ENCODE results near the gene RIMKLB. TPM values are rescaled to one million over a fixed set of nuclear protein-coding genes. Genes with fewer than 3 reads are reported as not detected.

Gene RIMKLB
- polyA plus RNA-seq, 3 donors from 2014 or later, result 0.13 to 4.1 (median 1.6) TPM

DNA sequence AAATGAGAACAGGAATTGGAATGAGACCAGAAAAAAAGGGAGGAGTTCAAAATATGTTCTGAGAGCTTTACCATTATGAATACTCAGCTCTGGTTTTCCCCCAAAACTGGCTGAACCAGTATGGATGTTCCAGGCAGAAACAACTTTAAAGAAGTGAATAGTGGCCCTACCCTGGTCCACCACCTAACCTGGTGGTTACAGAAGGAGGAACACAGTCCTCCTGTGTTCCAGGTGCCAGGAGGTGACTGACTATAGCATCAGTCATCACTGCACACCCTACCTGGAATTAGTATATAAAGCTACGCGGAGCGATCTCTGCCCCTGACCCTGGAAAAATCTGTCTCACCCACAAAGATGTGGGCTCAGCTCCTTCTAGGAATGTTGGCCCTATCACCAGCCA is 124.5 kb downstream of the RIMKLB start, which contains the start of gene A2ML1:
TSS of gene A2ML1 (plus strand) at position 324 of the 400 bp plus-strand sequence. CDS start at position 355, 31 bp downstream.
- no peaks in the 10 kb centered on the region for H3K4me1 Mint-ChIP-seq
- H3K27me3 Mint-ChIP-seq (ENCODE audit: low read depth in 3 of 3), result peaks cover 0 to 14% (median 2%) of the 10 kb centered on the region in 3 donors
- H3K36me3 Mint-ChIP-seq, result no peaks in the 10 kb centered on the region
- DNase-seq, result no peak
- no peak within 1 kb of the TSS for H3K27ac Mint-ChIP-seq
- peaks cover 0 to 1% (median 0%) of the 10 kb centered on the region in 6 donors for H3K9me3 Mint-ChIP-seq
- no peak within 1 kb of the TSS for H3K4me3 Mint-ChIP-seq

DNA sequence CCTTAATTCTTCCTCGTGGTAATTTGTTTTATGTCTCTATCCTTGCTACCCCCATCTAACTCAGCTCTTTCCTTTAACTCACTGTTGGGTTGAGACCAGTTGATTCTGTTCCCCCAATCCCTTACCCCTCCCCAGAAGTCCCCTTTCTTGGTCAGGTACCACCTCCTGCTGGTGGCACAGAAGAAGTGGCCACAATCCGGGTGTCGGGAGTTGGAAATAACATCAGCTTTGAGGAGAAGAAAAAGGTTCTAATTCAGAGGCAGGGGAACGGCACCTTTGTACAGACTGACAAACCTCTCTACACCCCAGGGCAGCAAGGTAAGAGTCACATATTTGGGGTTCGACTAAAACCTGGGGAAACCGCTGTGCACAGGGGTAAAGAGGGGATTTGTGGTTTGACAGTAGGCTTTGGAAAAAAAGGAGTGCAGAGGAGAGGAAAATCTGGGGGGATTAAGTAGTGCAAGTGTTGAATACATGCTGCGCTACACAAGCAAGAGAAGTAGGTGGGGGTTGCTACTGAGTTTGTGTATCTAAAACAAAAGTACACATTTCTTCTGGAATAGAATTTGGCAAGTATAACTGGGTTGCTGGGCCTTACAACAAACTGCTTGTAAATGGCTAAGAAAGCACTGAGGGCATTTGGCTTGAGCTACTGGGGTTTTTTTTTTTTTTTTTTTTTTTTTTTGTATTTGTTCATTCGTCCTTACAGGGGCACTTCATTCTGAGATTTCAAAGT is 125.9 kb downstream of the RIMKLB start:
- H3K9me3 Mint-ChIP-seq, result peaks cover 0 to 1% (median 0%) of the 10 kb centered on the region in 6 donors
- H3K4me1 Mint-ChIP-seq, result no peaks in the 10 kb centered on the region
- no peak overlapping the region for H3K27ac Mint-ChIP-seq
- no peak for DNase-seq
- H3K4me3 Mint-ChIP-seq, result no peak overlapping the region
- H3K27me3 Mint-ChIP-seq (ENCODE audit: low read depth in 3 of 3), result peaks cover 0 to 17% (median 2%) of the 10 kb centered on the region in 3 donors
- H3K36me3 Mint-ChIP-seq, result no peaks in the 10 kb centered on the region

DNA sequence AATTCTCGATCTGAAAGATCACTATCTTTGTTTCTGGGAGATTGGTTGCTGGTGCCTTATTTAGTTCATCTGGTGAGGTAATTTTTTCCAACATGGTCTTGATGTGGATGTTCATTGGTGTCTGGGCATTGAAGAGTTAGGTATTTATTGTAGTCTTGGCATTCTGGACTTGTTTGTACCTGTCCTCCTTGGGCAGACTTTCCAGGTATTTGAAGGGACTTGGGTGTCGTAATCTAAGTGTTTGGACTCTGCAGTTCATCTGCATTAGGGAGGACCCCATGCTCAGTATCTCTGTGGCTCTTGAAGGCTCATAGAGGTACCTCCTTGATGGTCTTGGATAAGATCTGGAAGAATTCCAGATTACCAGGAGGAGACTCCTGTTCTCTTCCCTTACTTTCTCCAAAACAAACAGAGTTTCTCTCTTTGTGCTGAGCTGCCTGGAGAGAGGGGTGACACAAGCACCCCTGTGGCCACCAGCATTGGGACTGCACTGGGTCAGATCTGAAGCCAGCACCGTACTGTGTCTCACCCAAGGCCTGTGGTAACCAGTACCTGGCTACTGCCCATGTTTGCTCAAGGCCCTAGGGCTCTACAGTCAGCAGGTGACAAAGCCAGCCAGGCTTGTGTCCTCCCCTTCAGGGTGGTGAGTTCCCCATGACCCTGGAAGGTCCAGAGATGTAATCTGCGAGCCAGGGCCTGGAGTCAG is 129.9 kb downstream of the RIMKLB start:
- Mint-ChIP-seq H3K27ac (no peak overlapping the region), H3K9me3 (peaks cover 0 to 1% (median 0%) of the 10 kb centered on the region in 6 donors), H3K4me3 (no peak overlapping the region), H3K36me3 (no peaks in the 10 kb centered on the region), H3K4me1 (no peaks in the 10 kb centered on the region), H3K27me3 (ENCODE audit: low read depth in 3 of 3) (peaks cover 0 to 13% (median 2%) of the 10 kb centered on the region in 3 donors)
- no peak for DNase-seq

DNA sequence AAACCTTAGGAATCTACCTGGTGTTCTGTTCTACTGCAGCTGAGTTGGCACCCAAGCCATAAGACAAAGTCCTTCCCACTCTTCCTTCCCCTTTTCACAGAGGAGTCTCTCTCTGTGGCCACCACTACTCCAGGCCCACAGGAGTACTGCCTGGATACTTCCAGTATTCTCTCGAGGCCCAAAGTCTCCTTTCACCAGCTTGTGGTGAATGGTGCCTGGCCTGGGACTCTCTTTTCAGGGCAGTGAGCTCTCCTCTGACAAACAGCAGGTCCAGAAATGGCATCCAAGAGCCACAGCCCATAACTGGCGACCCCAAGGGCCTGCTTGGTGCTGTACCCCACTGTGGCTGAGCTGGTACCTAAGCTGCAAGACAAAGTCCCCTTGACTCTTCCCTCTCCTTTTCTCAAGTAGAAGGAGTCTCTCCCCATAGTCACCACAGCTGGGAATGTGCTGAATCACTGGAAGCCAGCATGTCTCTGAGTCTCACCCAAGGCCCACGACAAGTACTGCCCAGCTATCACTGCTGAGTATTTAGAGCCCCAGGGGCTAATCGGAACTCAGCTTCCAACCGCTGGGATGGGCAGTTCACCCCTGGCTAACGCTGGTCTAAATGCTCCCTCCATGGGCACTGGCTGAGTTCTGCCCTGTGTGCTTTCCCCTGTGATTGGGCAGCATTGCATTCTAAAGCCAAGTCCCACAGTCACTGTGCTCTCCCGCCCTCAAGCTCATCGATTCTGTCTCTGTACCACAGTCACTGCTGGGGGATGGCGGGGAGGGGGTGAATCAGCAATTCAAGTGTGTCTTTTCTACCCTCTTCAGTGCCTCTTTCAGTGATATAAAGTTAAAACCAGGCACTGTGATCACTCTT is 130.7 kb downstream of the RIMKLB start:
- no peaks in the 10 kb centered on the region for H3K36me3 Mint-ChIP-seq
- no peak for DNase-seq
- no peak overlapping the region for H3K27ac Mint-ChIP-seq
- no peak overlapping the region for H3K4me3 Mint-ChIP-seq
- no peaks in the 10 kb centered on the region for H3K4me1 Mint-ChIP-seq
- H3K9me3 Mint-ChIP-seq, result peaks cover 0 to 1% (median 0%) of the 10 kb centered on the region in 6 donors
- peaks cover 0 to 12% (median 2%) of the 10 kb centered on the region in 3 donors for H3K27me3 Mint-ChIP-seq (ENCODE audit: low read depth in 3 of 3)

DNA sequence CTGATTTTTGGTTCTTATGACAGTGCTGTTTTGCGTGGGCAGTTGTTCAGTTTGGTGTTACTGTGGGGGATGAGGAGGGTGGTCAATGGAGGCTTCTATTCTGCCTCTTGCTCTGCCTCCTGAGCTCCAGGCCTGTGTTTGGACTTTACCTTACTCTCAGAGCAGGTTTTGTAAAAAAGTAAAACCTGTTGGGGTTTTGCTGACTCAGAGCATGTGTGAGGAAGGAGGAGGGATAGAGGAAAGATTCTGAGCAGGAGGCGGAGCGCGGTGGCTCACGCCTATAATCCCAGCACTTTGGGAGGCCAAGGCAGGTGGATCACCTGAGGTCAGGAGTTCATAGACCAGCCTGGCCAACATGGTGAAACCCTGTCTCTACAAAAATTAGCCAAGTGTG is 131.3 kb downstream of the RIMKLB start:
- H3K27ac Mint-ChIP-seq, result no peak overlapping the region
- H3K9me3 Mint-ChIP-seq, result peaks cover 0 to 1% (median 0%) of the 10 kb centered on the region in 6 donors
- H3K4me1 Mint-ChIP-seq, result no peaks in the 10 kb centered on the region
- H3K27me3 Mint-ChIP-seq (ENCODE audit: low read depth in 3 of 3), result peaks cover 0 to 12% (median 2%) of the 10 kb centered on the region in 3 donors
- no peaks in the 10 kb centered on the region for H3K36me3 Mint-ChIP-seq
- DNase-seq, result no peak
- H3K4me3 Mint-ChIP-seq, result no peak overlapping the region

DNA sequence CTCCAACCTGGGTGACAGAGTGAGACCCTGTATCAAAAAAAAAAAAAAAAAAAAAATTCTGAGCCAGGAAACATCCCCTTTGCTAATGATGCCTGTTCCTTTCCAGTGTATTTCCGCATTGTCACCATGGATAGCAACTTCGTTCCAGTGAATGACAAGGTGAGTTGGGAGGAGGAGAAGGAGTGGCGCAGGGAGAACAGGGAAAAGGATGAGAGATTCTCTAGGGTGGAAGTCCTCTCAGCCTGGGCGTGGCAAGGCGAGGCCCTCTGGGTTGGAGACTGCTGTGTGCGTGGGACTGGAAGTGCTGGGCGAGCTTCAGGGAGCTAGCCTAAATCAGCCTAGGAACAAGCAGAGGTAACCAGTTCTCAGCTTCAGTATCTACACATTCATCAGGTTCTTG is 131.8 kb downstream of the RIMKLB start:
- Mint-ChIP-seq H3K27ac (no peak overlapping the region), H3K27me3 (ENCODE audit: low read depth in 3 of 3) (peaks cover 0 to 14% (median 2%) of the 10 kb centered on the region in 3 donors), H3K9me3 (peaks cover 0 to 1% (median 0%) of the 10 kb centered on the region in 6 donors), H3K36me3 (no peaks in the 10 kb centered on the region), H3K4me3 (no peak overlapping the region), H3K4me1 (no peaks in the 10 kb centered on the region)
- no peak for DNase-seq

DNA sequence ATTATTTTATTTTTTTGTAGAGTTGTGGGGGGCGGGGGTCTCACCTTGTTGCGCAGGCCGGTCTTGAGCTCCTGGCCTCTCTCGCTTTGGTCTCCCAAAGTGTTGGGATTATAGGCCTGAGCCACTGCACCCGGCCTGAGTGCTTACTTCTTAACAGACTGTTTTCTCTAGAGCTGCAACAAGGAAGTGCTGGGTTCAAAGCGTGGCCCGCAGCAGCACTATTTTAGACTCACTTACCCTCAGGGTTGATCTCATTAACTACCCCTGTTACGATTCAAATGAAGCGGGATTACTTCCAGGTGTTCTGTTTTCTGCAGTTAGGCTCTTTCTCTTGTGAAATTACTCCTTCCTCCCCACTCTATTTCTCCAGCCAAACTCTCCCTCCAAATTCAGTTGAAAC is 133.3 kb downstream of the RIMKLB start:
- DNase-seq, result no peak
- Mint-ChIP-seq H3K9me3 (peaks cover 0 to 1% (median 0%) of the 10 kb centered on the region in 6 donors), H3K27me3 (ENCODE audit: low read depth in 3 of 3) (peaks cover 2 to 10% (median 2%) of the 10 kb centered on the region in 3 donors), H3K4me1 (no peaks in the 10 kb centered on the region), H3K27ac (no peak overlapping the region), H3K36me3 (no peaks in the 10 kb centered on the region), H3K4me3 (no peak overlapping the region)

DNA sequence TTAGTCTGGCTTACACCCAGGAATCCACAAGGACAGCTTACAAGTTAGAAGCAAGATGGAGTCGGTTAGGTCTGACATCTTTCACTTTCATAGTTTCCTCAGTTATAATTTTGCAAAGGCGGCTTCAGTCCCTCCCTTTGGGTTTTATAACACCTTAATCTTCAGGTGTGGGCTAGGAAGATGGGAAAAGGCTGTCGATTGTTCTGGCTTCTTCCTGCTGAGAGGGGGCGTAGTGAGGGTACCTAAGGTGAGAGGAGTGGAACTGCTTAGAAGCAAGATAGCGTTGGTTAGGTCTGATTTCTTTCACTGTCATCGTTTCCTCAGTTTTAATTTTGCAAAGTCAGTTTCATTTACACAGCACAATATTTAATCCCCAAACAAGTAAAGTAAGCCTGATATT is 134.7 kb downstream of the RIMKLB start:
- H3K27ac Mint-ChIP-seq, result no peak overlapping the region
- no peak for DNase-seq
- no peaks in the 10 kb centered on the region for H3K9me3 Mint-ChIP-seq
- H3K27me3 Mint-ChIP-seq (ENCODE audit: low read depth in 3 of 3), result peaks cover 0 to 9% (median 3%) of the 10 kb centered on the region in 3 donors
- H3K4me1 Mint-ChIP-seq, result no peaks in the 10 kb centered on the region
- no peaks in the 10 kb centered on the region for H3K36me3 Mint-ChIP-seq
- H3K4me3 Mint-ChIP-seq, result no peak overlapping the region

Other genes starting within 250 kb of the RIMKLB start
- not detected for gene CLEC6A, start 242.0 kb upstream of the RIMKLB start, polyA plus RNA-seq
- gene CLEC4D, start 184.5 kb upstream of the RIMKLB start, polyA plus RNA-seq, result not detected
- gene CLEC4E, start 157.1 kb upstream of the RIMKLB start, polyA plus RNA-seq, result not detected
- gene AICDA, start 85.1 kb upstream of the RIMKLB start, polyA plus RNA-seq, result not detected
- gene MFAP5, start 35.2 kb upstream of the RIMKLB start, polyA plus RNA-seq, result not detected
- gene A2ML1, start 124.6 kb downstream of the RIMKLB start, polyA plus RNA-seq, result not detected
- gene PHC1, start 216.5 kb downstream of the RIMKLB start, polyA plus RNA-seq, result 10 to 100 TPM in 1 of 3 donors, 1 to 10 TPM in 2; 3.7 to 22.0 (median 7.1) TPM